Endodermal cell (in vitro differentiated cells): ENCODE results near the gene PTP4A2. TPM values are rescaled to one million over a fixed set of nuclear protein-coding genes. Genes with fewer than 3 reads are reported as not detected.
"Not testable (repeated sequence)": the region's sequence is repeated elsewhere in the genome, so short reads cannot be mapped to it uniquely, and the experiment has no call there.

Experiments
- DNase-seq: peaks from one replicate; pipeline ENCODE4 v3.0.0-alpha.2; 2017
- H3K27ac ChIP-seq: 2 replicates; pipeline ENCODE4 v1.5.1; 2013; ENCODE audit warnings: mild to moderate bottlenecking, low read depth, low read length, moderate library complexity
- H3K27me3 ChIP-seq: 2 replicates; pipeline ENCODE4 v1.6.1; 2013; ENCODE audit warnings: mild to moderate bottlenecking, low read length, moderate library complexity; ENCODE audit not compliant: insufficient read depth, control insufficient read depth, poor library complexity, severe bottlenecking
- H3K36me3 ChIP-seq: 2 replicates; pipeline ENCODE4 v1.7.0; 2013; ENCODE audit warnings: mild to moderate bottlenecking, low read length, moderate library complexity; ENCODE audit not compliant: control insufficient read depth, insufficient read depth
- H3K4me1 ChIP-seq: one replicate; pipeline ENCODE4 v1.7.0; 2013; ENCODE audit warnings: low read length; ENCODE audit not compliant: control insufficient read depth, insufficient read depth
- H3K4me3 ChIP-seq: 2 replicates; pipeline ENCODE4 v1.5.1; 2013; ENCODE audit warnings: mild to moderate bottlenecking, low read length, moderate library complexity
- H3K9ac ChIP-seq: 2 replicates; pipeline ENCODE4 v1.6.1; 2013; ENCODE audit warnings: mild to moderate bottlenecking, low read length, moderate library complexity; ENCODE audit not compliant: poor library complexity, severe bottlenecking; ENCODE audit errors: extremely low read depth
- H3K9me3 ChIP-seq: 2 replicates; pipeline ENCODE4 v1.6.1; 2013; ENCODE audit warnings: mild to moderate bottlenecking, low read length, moderate library complexity; ENCODE audit not compliant: control insufficient read depth
- H3K27ac Mint-ChIP-seq: 2 replicates; pipeline ENCODE4 v1.8.0; 2020; ENCODE audit warnings: mixed read lengths
- H3K27me3 Mint-ChIP-seq: 2 replicates; pipeline ENCODE4 v1.8.0; 2021; ENCODE audit warnings: mild to moderate bottlenecking, mixed read lengths; ENCODE audit not compliant: insufficient read depth
- H3K36me3 Mint-ChIP-seq: 2 replicates; pipeline ENCODE4 v1.8.0; 2020; ENCODE audit warnings: low read depth, mixed read lengths
- H3K4me1 Mint-ChIP-seq: 2 replicates; pipeline ENCODE4 v1.8.0; 2020; ENCODE audit warnings: mixed read lengths
- H3K4me3 Mint-ChIP-seq: 2 replicates; pipeline ENCODE4 v1.8.0; 2020; ENCODE audit warnings: mild to moderate bottlenecking, moderate library complexity, mixed read lengths
- H3K9me3 Mint-ChIP-seq: 2 replicates; pipeline ENCODE4 v1.8.0; 2020; ENCODE audit warnings: mild to moderate bottlenecking, mixed read lengths
- CTCF ChIP-seq: fragments of 200-600 bp; sonication (generic); conservative IDR thresholded peaks from 2 replicates; pipeline ENCODE4 v1.5.0; 2021; ENCODE audit warnings: antibody characterized with exemption, mild to moderate bottlenecking
- WGBS, 2 experiments: methylation state at CpG; one replicate each; pipeline versions ENCODE4 v1.1.5 to v1.1.7; 2013; ENCODE audit warnings: missing lambda C conversion rate in 2 of 2, mixed read lengths in 1 of 2; ENCODE audit not compliant: insufficient coverage in 1 of 2, insufficient read length in 1 of 2; 5-methylcytosine and 5-hydroxymethylcytosine counted together
- total RNA-seq, 2 donors: library from RNA; stranded (reverse); fragmentation: NEBNext Ultra II Directional in 1 of 2; extraction: Animal tissue kit (Norgen Biotek cat#: 25700) in 1 of 2; gene quantifications; 2 replicates in 1 of 2; 3 replicates in 1 of 2; pipeline ENCODE4 v1.2.1, GENCODE V29; 2021

PTP4A2 gene
- total RNA-seq, 2 donors from 2014 or later, result 211 TPM

DNA sequence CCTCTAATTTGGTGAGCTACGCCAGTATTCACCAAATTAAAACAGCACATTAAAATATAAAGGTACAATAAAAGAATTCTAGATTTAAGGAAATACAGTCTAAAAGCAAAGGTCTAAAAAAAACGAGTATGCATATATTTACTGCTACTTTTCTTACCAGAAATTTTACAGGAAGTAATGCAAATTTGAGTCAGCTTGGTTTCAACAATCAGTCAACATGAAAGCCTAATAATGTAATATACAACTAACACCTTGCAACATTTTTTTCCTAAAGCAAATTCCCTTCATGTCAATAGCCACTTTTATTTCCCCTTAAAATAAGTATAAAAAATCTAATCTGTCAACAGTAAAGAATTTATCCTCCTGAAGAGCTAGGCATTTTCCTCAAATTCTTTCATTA lies 11.9 kb downstream of the PTP4A2 start:
- TF ChIP-seq CTCF, result no peak
- no peak overlapping the region for H3K4me3 ChIP-seq
- peaks cover 14% of the 10 kb centered on the region for H3K4me1 ChIP-seq
- no peaks in the 10 kb centered on the region for H3K27me3 ChIP-seq
- peaks cover 9% of the 10 kb centered on the region for H3K36me3 ChIP-seq
- Mint-ChIP-seq H3K27ac (no peak overlapping the region), H3K9me3 (no peaks in the 10 kb centered on the region), H3K27me3 (no peaks in the 10 kb centered on the region), H3K4me3 (no peak overlapping the region), H3K4me1 (peaks cover 59% of the 10 kb centered on the region), H3K36me3 (peaks cover 4% of the 10 kb centered on the region)
- no peaks in the 10 kb centered on the region for H3K9me3 ChIP-seq
- 90 to 100% methylated on average over 1 to 2 of the region's 2 CpGs for WGBS, 2 experiments
- DNase-seq, result no peak
- H3K27ac ChIP-seq, result no peak overlapping the region
- H3K9ac ChIP-seq, result no peak overlapping the region

- H3K4me3 ChIP-seq, H3K27me3 ChIP-seq, H3K27me3 Mint-ChIP-seq, H3K36me3 Mint-ChIP-seq, H3K36me3 ChIP-seq, DNase-seq, H3K9me3 Mint-ChIP-seq, H3K9ac ChIP-seq, H3K9me3 ChIP-seq, H3K27ac ChIP-seq: not testable (repeated sequence)
- Mint-ChIP-seq H3K4me1 (peaks cover 56% of the 10 kb centered on the region), H3K4me3 (peak overlapping the region; percentile 39), H3K27ac (peak overlapping the region; percentile 87)
- H3K4me1 ChIP-seq, result peaks cover 13% of the 10 kb centered on the region
- 94 to 96% methylated on average over 10 to 12 of the region's 13 CpGs for WGBS, 2 experiments
Observed at GRCh38 chr1:31925824-31926223, 12.3 kb downstream of the PTP4A2 start.

GRCh38 chr1:31924839-31925238 lies 13.3 kb downstream of the PTP4A2 start:
- H3K4me1 Mint-ChIP-seq, result peaks cover 52% of the 10 kb centered on the region
- no peak for TF ChIP-seq CTCF
- peaks cover 5% of the 10 kb centered on the region for H3K9me3 Mint-ChIP-seq
- 67% methylated on average over 1 of the region's 1 CpG; no CpG with 5 or more reads in 1 of the 2 experiments for WGBS, 2 experiments
- H3K27ac ChIP-seq, result no peak overlapping the region
- peak overlapping the region; percentile 32 for H3K4me3 ChIP-seq
- H3K4me3 Mint-ChIP-seq, result peak overlapping the region; percentile 39
- no peak overlapping the region for H3K9ac ChIP-seq
- no peaks in the 10 kb centered on the region for H3K27me3 Mint-ChIP-seq
- peaks cover 12% of the 10 kb centered on the region for H3K36me3 Mint-ChIP-seq
- no peaks in the 10 kb centered on the region for H3K36me3 ChIP-seq
- no peak for DNase-seq
- no peak overlapping the region for H3K27ac Mint-ChIP-seq
- H3K4me1 ChIP-seq, result peaks cover 13% of the 10 kb centered on the region
- H3K27me3 ChIP-seq, result no peaks in the 10 kb centered on the region
- H3K9me3 ChIP-seq, result no peaks in the 10 kb centered on the region
